ENCODE measurements around the gene PPFIBP1.
"Not testable (repeated sequence)": the region's sequence is repeated elsewhere in the genome, so short reads cannot be mapped to it uniquely, and the experiment has no call there.

GRCh38 chr12:27734321-27734720, 210.3 kb downstream of the PPFIBP1 start:
- not testable (repeated sequence) for TF ChIP-seq CTCF (IDR thresholded peaks at IDR 0.05; ENCODE audit: low read depth, low read length); EZH2phosphoT487 (IDR thresholded peaks at IDR 0.05; ENCODE audit: low read depth)

All from OCI-LY3 (cell line).